DND-41 (cell line): ENCODE measurements around the gene RSBN1.

Source experiments
- ATAC-seq: fragments of 200-7000 bp; cut with Tn5 transposase; 3 replicates; pipeline ENCODE4 v1.9.1; 2021; ENCODE audit warnings: low read depth; ENCODE audit not compliant: insufficient read depth
- DNase-seq: peaks from one replicate; pipeline ENCODE4 v3.0.0-alpha.2; 2020
- H2AFZ ChIP-seq: 2 replicates; pipeline ENCODE4 v1.6.0; 2012; ENCODE audit warnings: low read depth, low read length
- H3K27ac ChIP-seq: 2 replicates; pipeline ENCODE4 v1.5.1; 2012; ENCODE audit warnings: low read length, inconsistent platforms
- H3K27me3 ChIP-seq: fragments of 200-600 bp; sonication (generic); 2 replicates; pipeline ENCODE4 v1.6.0; 2012; ENCODE audit warnings: low read length, mild to moderate bottlenecking, inconsistent platforms; ENCODE audit not compliant: insufficient read depth, poor library complexity
- H3K36me3 ChIP-seq: 2 replicates; pipeline ENCODE4 v1.5.1; 2012; ENCODE audit warnings: low read length, inconsistent platforms; ENCODE audit not compliant: insufficient read depth
- H3K4me1 ChIP-seq: 2 replicates; pipeline ENCODE4 v1.5.1; 2012; ENCODE audit warnings: mild to moderate bottlenecking, low read length; ENCODE audit not compliant: insufficient read depth
- H3K4me2 ChIP-seq: 2 replicates; pipeline ENCODE4 v1.6.0; 2012; ENCODE audit warnings: mild to moderate bottlenecking, moderate library complexity, low read length, inconsistent platforms; ENCODE audit not compliant: insufficient read depth
- H3K4me3 ChIP-seq, 2 experiments: fragments of 200-600 bp in 1 of 2; shearing (Covaris generic) in 1 of 2; 2 replicates each; pipeline ENCODE4 v1.5.1; 2012 to 2016; ENCODE audit warnings: inconsistent platforms in 2 of 2, low read length in 2 of 2, mild to moderate bottlenecking in 2 of 2, low read depth in 1 of 2, moderate library complexity in 1 of 2
- H3K79me2 ChIP-seq: 2 replicates; pipeline ENCODE4 v1.6.0; 2012; ENCODE audit warnings: low read length, inconsistent platforms; ENCODE audit not compliant: insufficient read depth
- H3K9ac ChIP-seq: 2 replicates; pipeline ENCODE4 v1.6.0; 2012; ENCODE audit warnings: low read depth, mild to moderate bottlenecking, inconsistent platforms, low read length, moderate library complexity
- H3K9me3 ChIP-seq: 2 replicates; pipeline ENCODE4 v1.5.1; 2012; ENCODE audit warnings: low read length, moderate library complexity, mild to moderate bottlenecking, inconsistent platforms; ENCODE audit not compliant: insufficient read depth, severe bottlenecking
- H4K20me1 ChIP-seq: 2 replicates; pipeline ENCODE4 v1.6.0; 2012; ENCODE audit warnings: low read length; ENCODE audit not compliant: insufficient read depth
- EZH2 ChIP-seq: IDR thresholded peaks from 3 replicates; pipeline ENCODE4 v1.6.1; 2012; ENCODE audit warnings: borderline replicate concordance, low read depth, mild to moderate bottlenecking, moderate library complexity, low read length, inconsistent platforms; ENCODE audit not compliant: severe bottlenecking
- TF ChIP-seq, protein P1 (sequence below): IDR thresholded peaks from 2 replicates; pipeline ENCODE4 v1.5.1; 2012; ENCODE audit warnings: borderline replicate concordance, low read length, moderate library complexity, mild to moderate bottlenecking; ENCODE audit not compliant: poor library complexity, severe bottlenecking; ENCODE audit errors: extremely low read depth

RSBN1 gene

GRCh38 chr1:113768916-113769600 is 43.2 kb downstream of the RSBN1 start:
- no peak overlapping the region for H3K9ac ChIP-seq
- H2AFZ ChIP-seq = no peak overlapping the region
- no peak overlapping the region for H3K4me2 ChIP-seq
- no peaks in the 10 kb centered on the region for H4K20me1 ChIP-seq
- peaks cover 42% of the 10 kb centered on the region for H3K79me2 ChIP-seq
- no peaks in the 10 kb centered on the region for H3K27me3 ChIP-seq
- ATAC-seq (no peak), DNase-seq (no peak)
- H3K9me3 ChIP-seq = no peaks in the 10 kb centered on the region
- H3K4me1 ChIP-seq = 0 out of 2 replicates have a peak, but pooled peaks cover 4% of the 10 kb centered on the region
- H3K36me3 ChIP-seq = peaks cover 68% of the 10 kb centered on the region
- no peak for TF ChIP-seq EZH2
- TF ChIP-seq, protein P1, sequence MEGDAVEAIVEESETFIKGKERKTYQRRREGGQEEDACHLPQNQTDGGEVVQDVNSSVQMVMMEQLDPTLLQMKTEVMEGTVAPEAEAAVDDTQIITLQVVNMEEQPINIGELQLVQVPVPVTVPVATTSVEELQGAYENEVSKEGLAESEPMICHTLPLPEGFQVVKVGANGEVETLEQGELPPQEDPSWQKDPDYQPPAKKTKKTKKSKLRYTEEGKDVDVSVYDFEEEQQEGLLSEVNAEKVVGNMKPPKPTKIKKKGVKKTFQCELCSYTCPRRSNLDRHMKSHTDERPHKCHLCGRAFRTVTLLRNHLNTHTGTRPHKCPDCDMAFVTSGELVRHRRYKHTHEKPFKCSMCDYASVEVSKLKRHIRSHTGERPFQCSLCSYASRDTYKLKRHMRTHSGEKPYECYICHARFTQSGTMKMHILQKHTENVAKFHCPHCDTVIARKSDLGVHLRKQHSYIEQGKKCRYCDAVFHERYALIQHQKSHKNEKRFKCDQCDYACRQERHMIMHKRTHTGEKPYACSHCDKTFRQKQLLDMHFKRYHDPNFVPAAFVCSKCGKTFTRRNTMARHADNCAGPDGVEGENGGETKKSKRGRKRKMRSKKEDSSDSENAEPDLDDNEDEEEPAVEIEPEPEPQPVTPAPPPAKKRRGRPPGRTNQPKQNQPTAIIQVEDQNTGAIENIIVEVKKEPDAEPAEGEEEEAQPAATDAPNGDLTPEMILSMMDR = no peak
- peak overlapping the region; percentile 45; the same call in 1 of the 2 replicates for H3K27ac ChIP-seq
- H3K4me3 ChIP-seq = no peak overlapping the region

GRCh38 chr1:113765306-113766230 is 46.7 kb downstream of the RSBN1 start:
- Histone ChIP-seq H3K4me2 (no peak overlapping the region), H3K4me1 (peaks cover 5% of the 10 kb centered on the region; the same call in 1 of the 2 replicates), H3K9ac (no peak overlapping the region), H3K9me3 (no peaks in the 10 kb centered on the region), H3K79me2 (peaks cover 20% of the 10 kb centered on the region), H3K36me3 (peaks cover 58% of the 10 kb centered on the region), H2AFZ (no peak overlapping the region), H3K27ac (no peak overlapping the region), H3K27me3 (no peaks in the 10 kb centered on the region), H4K20me1 (no peaks in the 10 kb centered on the region), H3K4me3 (no peak overlapping the region)
- TF ChIP-seq EZH2 = no peak
- TF ChIP-seq, protein P1 = no peak
- ATAC-seq (no peak), DNase-seq (no peak)

DNA sequence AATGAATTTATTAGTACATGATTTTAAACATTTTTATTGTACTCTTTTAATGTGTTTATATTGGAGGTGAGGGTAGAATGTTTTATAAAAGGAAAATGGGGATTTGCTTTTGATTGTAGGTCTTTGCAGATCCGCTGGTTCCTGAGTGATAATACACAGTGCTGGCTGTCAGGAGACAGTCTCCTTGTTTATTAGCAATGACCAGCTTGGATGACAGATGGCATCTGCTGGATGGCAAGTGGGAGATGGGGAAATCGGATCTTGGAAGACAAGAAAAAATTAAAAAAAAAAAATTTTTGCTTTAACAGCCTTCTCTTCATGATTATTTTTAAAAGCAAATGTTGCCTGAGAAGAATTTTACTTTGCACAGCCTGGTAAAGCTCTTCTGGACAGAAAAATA is 48.6 kb downstream of the RSBN1 start:
- H3K36me3 ChIP-seq = peaks cover 47% of the 10 kb centered on the region
- no peaks in the 10 kb centered on the region for H4K20me1 ChIP-seq
- no peak overlapping the region for H3K4me2 ChIP-seq

More for the DNA sequence above, 48.6 kb downstream of the RSBN1 start:
- no peak overlapping the region for H3K27ac ChIP-seq
- H3K9me3 ChIP-seq = no peaks in the 10 kb centered on the region
- no peak for DNase-seq
- peaks cover 13% of the 10 kb centered on the region for H3K4me1 ChIP-seq
- H2AFZ ChIP-seq = no peak overlapping the region
- H3K27me3 ChIP-seq = no peaks in the 10 kb centered on the region
- TF ChIP-seq EZH2 = no peak
- TF ChIP-seq, protein P1 = no peak
- H3K4me3 ChIP-seq = no peak overlapping the region
- ATAC-seq = no peak
- H3K9ac ChIP-seq = no peak overlapping the region
- peaks cover 11% of the 10 kb centered on the region for H3K79me2 ChIP-seq
